Hair follicular keratinocyte (primary cell): ENCODE measurements around the gene CHM. TPM values are rescaled to one million over a fixed set of nuclear protein-coding genes. Genes with fewer than 3 reads are reported as not detected.

Experiments
- total RNA-seq: library from RNA; depleted of rRNA; stranded (reverse); fragments of >200 nt; gene quantifications from 2 replicates; pipeline ENCODE4 v1.2.3, GENCODE V29; 2015

Gene CHM, protein sequence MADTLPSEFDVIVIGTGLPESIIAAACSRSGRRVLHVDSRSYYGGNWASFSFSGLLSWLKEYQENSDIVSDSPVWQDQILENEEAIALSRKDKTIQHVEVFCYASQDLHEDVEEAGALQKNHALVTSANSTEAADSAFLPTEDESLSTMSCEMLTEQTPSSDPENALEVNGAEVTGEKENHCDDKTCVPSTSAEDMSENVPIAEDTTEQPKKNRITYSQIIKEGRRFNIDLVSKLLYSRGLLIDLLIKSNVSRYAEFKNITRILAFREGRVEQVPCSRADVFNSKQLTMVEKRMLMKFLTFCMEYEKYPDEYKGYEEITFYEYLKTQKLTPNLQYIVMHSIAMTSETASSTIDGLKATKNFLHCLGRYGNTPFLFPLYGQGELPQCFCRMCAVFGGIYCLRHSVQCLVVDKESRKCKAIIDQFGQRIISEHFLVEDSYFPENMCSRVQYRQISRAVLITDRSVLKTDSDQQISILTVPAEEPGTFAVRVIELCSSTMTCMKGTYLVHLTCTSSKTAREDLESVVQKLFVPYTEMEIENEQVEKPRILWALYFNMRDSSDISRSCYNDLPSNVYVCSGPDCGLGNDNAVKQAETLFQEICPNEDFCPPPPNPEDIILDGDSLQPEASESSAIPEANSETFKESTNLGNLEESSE
- 6.4 and 11.4 TPM in 2 replicates for total RNA-seq

DNA sequence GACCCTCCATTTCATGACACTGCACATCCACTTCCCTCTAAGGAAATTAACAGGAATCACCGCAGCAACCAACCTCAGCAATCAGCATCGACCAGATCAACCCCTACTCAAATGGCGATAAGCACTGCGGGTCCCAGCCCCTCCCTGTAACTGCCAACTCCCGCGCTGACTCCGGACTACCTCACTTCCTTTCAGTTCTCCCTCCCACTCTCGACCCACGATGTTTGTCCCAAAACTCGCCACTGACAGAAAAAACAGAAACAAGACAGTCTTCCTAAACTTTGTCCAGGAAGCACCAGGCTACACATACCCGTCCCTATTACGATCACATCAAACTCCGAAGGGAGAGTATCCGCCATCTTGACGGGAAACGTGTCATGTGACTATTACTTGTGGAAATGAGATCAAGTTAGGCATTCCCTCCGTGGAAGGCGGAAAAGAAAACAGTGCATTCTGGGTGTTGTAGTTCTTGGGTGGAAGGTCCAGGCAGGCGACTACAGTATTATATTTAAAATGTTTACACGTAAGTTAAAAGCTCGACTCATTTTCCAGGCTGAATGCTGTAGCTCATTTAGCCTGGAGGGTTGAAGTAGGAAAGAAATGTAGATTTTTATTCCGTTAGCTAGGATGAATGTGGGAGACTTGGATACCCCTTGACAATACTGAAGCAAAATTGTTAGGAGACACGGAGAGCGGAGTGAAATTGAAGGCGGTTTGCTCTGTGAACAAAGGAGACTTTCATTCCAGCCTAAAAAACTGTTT lies at the start of gene CHM:
CHM (minus strand) TSS at position 385 of the 762 bp plus-strand sequence; CDS start at position 359, 26 bp downstream.

Other genes with a start within 250 kb of the CHM start
- not detected in 2 replicates for gene DACH2, start 100.9 kb upstream of the CHM start, total RNA-seq